ENCODE results near the gene CIB2. TPM values are rescaled to one million over a fixed set of nuclear protein-coding genes. Genes with fewer than 3 reads are reported as not detected.

Gene CIB2
- total RNA-seq, 2 experiments from 2014 or later = 2.6 to 2.8 TPM

GRCh38 chr15:78061963-78062427 lies 69.2 kb downstream of the CIB2 start:
- ChIA-PET CTCF (interaction anchor here (0.7 to 2.0 kb wide), 4 partner anchors 10 to 46 kb away, joined by 3 to 9 read pairs (median 4); no protein-coding TSS in a partner anchor), POLR2A (no interaction called here)

GRCh38 chr15:78060232-78060631 lies 71.0 kb downstream of the CIB2 start:
- POLR2A ChIA-PET = interaction anchor here (0.6 to 1.0 kb wide), 2 partner anchors 10 to 240 kb away, joined by 5 to 6 read pairs; partner anchors contain the start of gene SKIC8
- CTCF ChIA-PET = no interaction called here

GRCh38 chr15:78059110-78059839 lies 72.0 kb downstream of the CIB2 start:
- ChIA-PET POLR2A (interaction anchor here (0.6 to 1.4 kb wide), 3 partner anchors 9 to 241 kb away, joined by 3 to 6 read pairs (median 3); partner anchors contain the start of gene SKIC8), CTCF (interaction anchor here (0.9 to 1.1 kb wide), 2 partner anchors 9 to 12 kb away, joined by 3 read pairs; no protein-coding TSS in a partner anchor)

GRCh38 chr15:78058401-78058935 lies 72.8 kb downstream of the CIB2 start:
- ChIA-PET CTCF (interaction anchor here (0.9 to 1.1 kb wide), 2 partner anchors 9 to 100 kb away, joined by 3 read pairs; no protein-coding TSS in a partner anchor), POLR2A (interaction anchor here (1.4 kb wide), 1 partner anchor 9 kb away, joined by 3 read pairs; no protein-coding TSS in a partner anchor)

GRCh38 chr15:78057803-78058202 lies 73.4 kb downstream of the CIB2 start:
- CTCF ChIA-PET = interaction anchor here (0.9 to 1.1 kb wide), 2 partner anchors 8 to 99 kb away, joined by 3 read pairs; no protein-coding TSS in a partner anchor
- POLR2A ChIA-PET = no interaction called here

- ChIA-PET POLR2A (no interaction called here), CTCF (interaction anchor here (0.7 to 1.4 kb wide), 3 partner anchors 12 to 98 kb away, joined by 3 to 7 read pairs (median 3); no protein-coding TSS in a partner anchor)
Measured at GRCh38 chr15:78056714-78057269, 74.5 kb downstream of the CIB2 start.

- CTCF ChIA-PET = interaction anchor here (0.7 to 1.4 kb wide), 4 partner anchors 11 to 97 kb away, joined by 3 to 7 read pairs (median 3); no protein-coding TSS in a partner anchor
- POLR2A ChIA-PET = no interaction called here
Measured at GRCh38 chr15:78055919-78056713, 75.1 kb downstream of the CIB2 start.

GRCh38 chr15:78054966-78055365 lies 76.3 kb downstream of the CIB2 start:
- POLR2A ChIA-PET = no interaction called here
- CTCF ChIA-PET = interaction anchor here (1.3 to 1.5 kb wide), 3 partner anchors 10 to 53 kb away, joined by 3 to 5 read pairs (median 4); no protein-coding TSS in a partner anchor

Other genes with a start within 250 kb of the CIB2 start
- gene TBC1D2B, start 53.7 kb downstream of the CIB2 start, total RNA-seq = 10 to 100 TPM; 43.0 to 45.3 TPM
- gene SH2D7, start 38.9 kb downstream of the CIB2 start, total RNA-seq = not detected
- 100 to 1,000 TPM; 143 to 144 TPM for gene IDH3A, start 17.9 kb upstream of the CIB2 start, total RNA-seq
- gene ACSBG1, start 103.1 kb upstream of the CIB2 start, total RNA-seq = not detected
- 10 to 100 TPM; 36.1 to 38.8 TPM for gene DNAJA4, start 133.1 kb upstream of the CIB2 start, total RNA-seq
- 10 to 100 TPM; 68.0 to 70.3 TPM for gene SKIC8, start 168.2 kb upstream of the CIB2 start, total RNA-seq
- not detected for gene CRABP1, start 208.9 kb upstream of the CIB2 start, total RNA-seq

Measured in activated CD8-positive, alpha-beta memory T cell treated with anti-CD3 and anti-CD28 coated beads for 36 hours (primary cell).